ENCODE data around the gene TAS1R3. TPM values are rescaled to one million over a fixed set of nuclear protein-coding genes. Genes with fewer than 3 reads are reported as not detected.

Gene TAS1R3
- total RNA-seq, 2 donors from 2014 or later = 0.30 to 0.35 TPM

GRCh38 chr1:1345860-1346500 lies 14.9 kb downstream of the TAS1R3 start:
- DNase-seq (ENCODE audit: low spot score) = no peak
- peaks cover 0 to 46% of the 10 kb centered on the region in 2 donors for H3K4me1 ChIP-seq
- H3K27ac ChIP-seq = peak overlapping the region in 1 of 2 donors; percentile 80
- H3K9me3 ChIP-seq = no peaks in the 10 kb centered on the region
- no peak overlapping the region for H3K4me3 ChIP-seq
- H3K27me3 ChIP-seq = no peaks in the 10 kb centered on the region
- no peaks in the 10 kb centered on the region for H3K36me3 ChIP-seq
- no peak for TF ChIP-seq CTCF (IDR thresholded peaks at IDR 0.05)

GRCh38 chr1:1346501-1346890 lies 15.4 kb downstream of the TAS1R3 start:
- no peak for TF ChIP-seq CTCF (IDR thresholded peaks at IDR 0.05)
- no peak for DNase-seq (ENCODE audit: low spot score)
- no peak overlapping the region for H3K4me3 ChIP-seq
- no peaks in the 10 kb centered on the region for H3K36me3 ChIP-seq
- H3K27ac ChIP-seq = peak overlapping the region in 1 of 2 donors; percentile 80
- no peaks in the 10 kb centered on the region for H3K9me3 ChIP-seq
- no peaks in the 10 kb centered on the region for H3K27me3 ChIP-seq
- peaks cover 0 to 49% of the 10 kb centered on the region in 2 donors for H3K4me1 ChIP-seq

- Histone ChIP-seq H3K36me3 (no peaks in the 10 kb centered on the region), H3K27me3 (no peaks in the 10 kb centered on the region), H3K9me3 (no peaks in the 10 kb centered on the region), H3K4me1 (peaks cover 0 to 56% of the 10 kb centered on the region in 2 donors), H3K27ac (peak overlapping the region; percentile 63 to 80), H3K4me3 (peak overlapping the region; percentile 57 to 60)
- no peak for TF ChIP-seq CTCF (IDR thresholded peaks at IDR 0.05)
- no peak for DNase-seq (ENCODE audit: low spot score)
Observed at GRCh38 chr1:1347026-1347595, 16.0 kb downstream of the TAS1R3 start.

GRCh38 chr1:1347663-1348419 lies 16.8 kb downstream of the TAS1R3 start:
- H3K4me1 ChIP-seq = peaks cover 0 to 63% of the 10 kb centered on the region in 2 donors
- TF ChIP-seq CTCF (IDR thresholded peaks at IDR 0.05) = no peak
- H3K27ac ChIP-seq = peak overlapping the region; percentile 63 to 80
- H3K27me3 ChIP-seq = no peaks in the 10 kb centered on the region
- peak overlapping the region; percentile 57 to 60 for H3K4me3 ChIP-seq
- no peak for DNase-seq (ENCODE audit: low spot score)
- no peaks in the 10 kb centered on the region for H3K9me3 ChIP-seq
- H3K36me3 ChIP-seq = no peaks in the 10 kb centered on the region

GRCh38 chr1:1348420-1349255 lies 17.6 kb downstream of the TAS1R3 start:
- TF ChIP-seq CTCF (IDR thresholded peaks at IDR 0.05) = no peak
- H3K4me3 ChIP-seq = peak overlapping the region; percentile 57 to 60
- no peaks in the 10 kb centered on the region for H3K9me3 ChIP-seq
- H3K36me3 ChIP-seq = no peaks in the 10 kb centered on the region
- peak overlapping the region; percentile 63 to 80 for H3K27ac ChIP-seq
- no peak for DNase-seq (ENCODE audit: low spot score)
- peaks cover 0 to 1% of the 10 kb centered on the region in 2 donors for H3K27me3 ChIP-seq
- H3K4me1 ChIP-seq = peaks cover 0 to 71% of the 10 kb centered on the region in 2 donors

Measured in right atrium auricular region (tissue), 2 donors.